Dendritic cell treated with granulocyte-macrophage colony-stimulating factor and Interleukin-4, amounts not matched to agents 40 ng/mL and 50 ng/mL, for 4 days (primary cell): ENCODE data around the gene SAMD9.
A peak's percentile ranks its signal among the peaks of the same experiment; 100 is the strongest.
"Not testable (repeated sequence)": the region's sequence is repeated elsewhere in the genome, so short reads cannot be mapped to it uniquely, and the experiment has no call there.

Source experiments
- H3K27ac Mint-ChIP-seq: one replicate; pipeline ENCODE4 v1.8.0; 2022; ENCODE audit warnings: mild to moderate bottlenecking, mixed read lengths
- H3K27me3 Mint-ChIP-seq: one replicate; pipeline ENCODE4 v1.8.0; 2022; ENCODE audit warnings: mild to moderate bottlenecking, mixed read lengths
- H3K36me3 Mint-ChIP-seq: one replicate; pipeline ENCODE4 v1.8.0; 2022; ENCODE audit warnings: low read depth, mixed read lengths
- H3K4me1 Mint-ChIP-seq: one replicate; pipeline ENCODE4 v1.8.0; 2022; ENCODE audit warnings: low read depth, mixed read lengths
- H3K4me3 Mint-ChIP-seq: one replicate; pipeline ENCODE4 v1.8.0; 2022; ENCODE audit warnings: mild to moderate bottlenecking, moderate library complexity, mixed read lengths
- H3K9me3 Mint-ChIP-seq: one replicate; pipeline ENCODE4 v1.8.0; 2022; ENCODE audit warnings: mixed read lengths
- intact Hi-C: fragments of 100-400 bp; cut with micrococcal nuclease; formaldehyde crosslinking; loops from one replicate; pipeline ENCODE4 v1.15.0; 2022

SAMD9 gene

DNA sequence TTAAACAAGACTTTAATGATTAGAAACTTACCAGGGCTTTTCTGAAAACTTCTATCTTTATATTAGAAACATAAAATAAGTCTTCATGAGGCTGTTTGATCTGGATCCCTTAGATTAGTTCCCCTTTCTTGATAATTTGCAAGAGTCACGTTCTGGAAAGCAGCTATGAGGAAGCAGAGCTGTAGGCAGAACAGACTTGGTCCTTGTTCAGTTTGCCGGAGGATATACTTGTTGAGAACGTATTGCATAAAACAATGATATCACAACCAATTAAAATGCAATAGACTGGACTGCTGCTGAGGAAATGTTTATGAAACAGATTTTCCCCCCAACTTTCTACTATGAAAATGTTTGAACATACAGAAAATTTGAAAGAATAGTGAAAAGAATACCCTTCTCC lies 27.6 kb upstream of the SAMD9 start:
- H3K36me3 Mint-ChIP-seq: peaks cover 14% of the 10 kb centered on the region
- H3K27me3 Mint-ChIP-seq: no peaks in the 10 kb centered on the region
- peak overlapping the region; percentile 90 for H3K27ac Mint-ChIP-seq
- H3K9me3 Mint-ChIP-seq: no peaks in the 10 kb centered on the region
- intact Hi-C loops: loop anchor here (5.0 kb wide), 1 partner anchor 513 kb away; no protein-coding TSS in a partner anchor
- peak overlapping the region; percentile 80 for H3K4me3 Mint-ChIP-seq
- H3K4me1 Mint-ChIP-seq: peaks cover 37% of the 10 kb centered on the region

DNA sequence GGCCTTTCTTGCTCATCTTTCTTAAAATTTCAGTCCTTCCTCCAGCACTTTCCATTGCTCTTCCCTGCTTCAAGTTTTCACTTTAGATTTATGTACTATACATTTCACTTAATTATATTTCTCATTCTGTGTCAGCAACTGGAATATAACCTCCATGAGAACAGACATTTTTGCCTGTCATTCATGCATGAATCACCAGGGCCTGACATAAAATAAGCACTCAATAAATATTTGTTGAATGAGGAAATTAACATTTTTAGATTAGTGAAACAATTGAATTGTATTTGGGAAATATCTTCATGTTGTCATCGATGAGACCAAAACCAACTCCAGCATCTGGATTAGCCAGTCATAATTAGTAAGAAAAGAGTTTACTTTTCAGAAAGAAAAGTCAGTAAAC lies 24.3 kb upstream of the SAMD9 start:
- intact Hi-C loops: no loop called here
- Mint-ChIP-seq H3K4me1 (peaks cover 15% of the 10 kb centered on the region), H3K4me3 (no peak overlapping the region), H3K36me3 (peaks cover 25% of the 10 kb centered on the region), H3K27ac (no peak overlapping the region), H3K9me3 (peaks cover 9% of the 10 kb centered on the region), H3K27me3 (no peaks in the 10 kb centered on the region)

DNA sequence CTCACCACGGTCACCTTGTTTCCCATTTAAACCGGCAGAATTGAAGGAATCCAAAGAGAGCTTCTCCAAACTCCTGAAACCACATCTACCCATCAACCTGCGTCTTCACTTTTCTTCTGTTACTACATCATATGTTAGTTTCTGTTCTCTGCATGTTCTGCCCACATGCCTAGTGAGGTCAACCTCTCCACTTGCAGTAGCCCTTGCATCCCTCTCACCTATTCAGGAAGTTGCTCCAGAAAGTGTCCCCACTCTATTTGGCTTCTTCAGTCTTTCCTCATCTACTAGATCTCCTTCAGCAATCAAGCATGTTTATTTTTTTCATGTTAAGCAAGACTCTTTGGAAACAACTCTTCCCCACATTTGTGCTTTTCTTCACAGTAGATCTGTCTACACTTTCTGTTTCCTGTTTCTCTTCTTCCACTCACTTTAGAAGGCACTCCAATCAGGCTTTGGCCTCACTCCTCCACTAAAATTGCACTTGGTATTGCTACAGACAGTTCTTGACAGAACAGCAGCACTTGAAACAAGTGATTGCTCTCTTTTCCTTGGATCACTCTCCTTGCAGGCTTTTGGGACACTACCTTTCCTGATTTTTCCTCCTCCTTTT lies 22.9 kb upstream of the SAMD9 start:
- intact Hi-C loops: no loop called here
- peaks cover 12% of the 10 kb centered on the region for H3K9me3 Mint-ChIP-seq

DNA sequence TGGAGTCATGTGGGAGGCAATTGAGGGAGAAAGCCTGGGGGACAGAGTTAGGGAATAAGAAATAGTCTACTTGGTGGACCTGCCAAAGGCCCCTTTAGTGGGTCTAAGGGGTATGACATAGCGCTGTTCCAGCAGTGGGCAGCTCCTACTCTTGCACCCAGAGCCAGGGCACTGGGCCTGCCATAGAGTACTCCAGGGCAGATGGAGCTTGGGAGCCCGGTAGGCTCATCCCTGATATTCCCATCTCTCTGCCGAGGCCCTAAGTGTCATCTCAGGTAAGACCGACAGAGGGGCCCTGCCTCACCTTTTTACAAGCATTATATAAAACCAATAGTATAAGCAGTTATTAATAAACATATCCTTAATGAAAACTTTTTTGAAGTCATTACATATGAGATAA lies 20.8 kb upstream of the SAMD9 start:
- Mint-ChIP-seq H3K36me3 (peaks cover 50% of the 10 kb centered on the region), H3K4me1 (peaks cover 6% of the 10 kb centered on the region), H3K9me3 (peaks cover 33% of the 10 kb centered on the region), H3K27me3 (no peaks in the 10 kb centered on the region), H3K4me3 (no peak overlapping the region), H3K27ac (no peak overlapping the region)
- intact Hi-C loops: no loop called here

More for the DNA sequence above, 22.9 kb upstream of the SAMD9 start:
- Mint-ChIP-seq H3K27ac (no peak overlapping the region), H3K36me3 (peaks cover 31% of the 10 kb centered on the region), H3K27me3 (no peaks in the 10 kb centered on the region), H3K4me1 (peaks cover 8% of the 10 kb centered on the region), H3K4me3 (no peak overlapping the region)

DNA sequence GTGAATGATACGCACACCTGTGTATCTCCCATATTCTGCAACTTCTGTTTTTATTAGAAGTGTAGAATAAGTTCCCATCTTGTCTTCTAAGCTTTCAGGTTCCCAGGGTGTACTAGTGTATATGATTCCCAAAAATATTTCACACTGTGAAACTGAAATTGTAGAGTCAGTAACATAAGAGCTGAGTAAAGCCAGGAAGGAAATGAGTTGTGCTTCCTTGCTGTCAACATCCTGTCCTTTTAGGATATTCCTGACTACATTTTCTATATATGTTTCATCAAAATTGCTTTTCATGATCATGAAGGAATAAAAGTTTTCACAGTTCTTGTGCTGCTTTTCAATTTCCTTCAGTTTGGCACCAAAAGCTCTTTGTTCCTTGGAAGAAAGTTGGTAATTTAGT lies 15.2 kb upstream of the SAMD9 start:
- Mint-ChIP-seq H3K9me3 (peaks cover 75% of the 10 kb centered on the region), H3K36me3 (peaks cover 51% of the 10 kb centered on the region), H3K4me3 (no peak overlapping the region), H3K27me3 (no peaks in the 10 kb centered on the region), H3K4me1 (no peaks in the 10 kb centered on the region), H3K27ac (no peak overlapping the region)
- intact Hi-C loops: no loop called here

DNA sequence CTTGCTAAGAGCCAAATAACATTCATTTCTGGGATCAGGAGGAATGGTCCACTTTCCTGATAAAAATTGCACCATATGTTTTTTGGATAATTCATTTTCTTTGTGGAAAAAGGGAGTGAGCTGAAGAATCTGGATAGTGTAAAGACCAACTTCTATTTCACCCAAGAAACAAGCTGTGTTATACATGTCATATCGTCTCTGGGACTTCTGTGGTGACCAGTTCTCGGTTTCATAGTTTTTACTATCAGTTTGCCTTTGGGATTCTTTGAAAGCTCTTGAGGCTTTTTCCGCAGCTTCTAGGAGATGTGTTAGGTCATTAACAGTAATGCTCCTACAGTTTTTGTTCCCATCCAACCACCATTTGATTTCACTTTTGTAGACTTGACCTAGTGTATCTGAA lies 14.4 kb upstream of the SAMD9 start:
- Mint-ChIP-seq H3K4me1 (no peaks in the 10 kb centered on the region), H3K27me3 (no peaks in the 10 kb centered on the region), H3K36me3 (peaks cover 44% of the 10 kb centered on the region), H3K27ac (no peak overlapping the region), H3K9me3 (peaks cover 74% of the 10 kb centered on the region), H3K4me3 (no peak overlapping the region)
- intact Hi-C loops: no loop called here

DNA sequence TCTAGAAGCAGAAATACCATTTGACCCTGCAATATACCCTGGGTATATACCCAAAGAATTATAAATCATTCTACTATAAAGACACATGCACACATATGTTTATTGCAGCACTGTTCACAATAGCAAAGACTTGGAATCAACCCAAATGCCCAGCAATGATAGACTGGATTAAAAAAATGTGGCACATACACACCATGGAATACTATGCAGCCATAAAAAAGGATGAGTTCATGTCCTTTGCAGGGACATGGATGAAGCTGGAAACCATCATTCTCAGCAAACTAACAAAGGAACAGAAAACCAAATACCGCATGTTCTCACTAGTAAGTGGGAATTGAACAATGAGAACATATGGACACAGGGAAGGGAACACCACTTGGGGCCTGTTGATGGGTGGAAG lies 9.2 kb upstream of the SAMD9 start:
- intact Hi-C loops, H3K4me3 Mint-ChIP-seq, H3K36me3 Mint-ChIP-seq, H3K27ac Mint-ChIP-seq, H3K27me3 Mint-ChIP-seq, H3K4me1 Mint-ChIP-seq: not testable (repeated sequence)
- H3K9me3 Mint-ChIP-seq: peaks cover 47% of the 10 kb centered on the region

DNA sequence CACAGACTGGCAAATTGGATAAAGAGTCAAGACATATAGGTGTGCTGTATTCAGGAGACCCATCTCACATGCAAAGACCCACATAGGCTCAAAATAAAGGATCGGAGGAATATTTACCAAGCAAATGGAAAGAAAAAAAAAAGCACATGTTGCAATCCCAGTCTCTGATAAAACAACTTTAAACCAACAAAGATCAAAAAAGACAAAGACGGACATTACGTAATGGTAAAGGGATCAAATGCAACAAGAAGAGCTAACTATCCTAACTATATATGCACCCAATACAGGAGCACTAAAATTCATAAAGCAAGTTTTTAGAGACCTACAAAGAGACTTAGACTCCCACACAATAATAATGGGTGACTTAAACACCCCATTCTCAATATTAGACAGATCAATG lies 5.8 kb upstream of the SAMD9 start:
- H3K27me3 Mint-ChIP-seq, H3K27ac Mint-ChIP-seq, H3K4me3 Mint-ChIP-seq, H3K36me3 Mint-ChIP-seq, intact Hi-C loops: not testable (repeated sequence)
- Mint-ChIP-seq H3K4me1 (peaks cover 24% of the 10 kb centered on the region), H3K9me3 (peaks cover 29% of the 10 kb centered on the region)

DNA sequence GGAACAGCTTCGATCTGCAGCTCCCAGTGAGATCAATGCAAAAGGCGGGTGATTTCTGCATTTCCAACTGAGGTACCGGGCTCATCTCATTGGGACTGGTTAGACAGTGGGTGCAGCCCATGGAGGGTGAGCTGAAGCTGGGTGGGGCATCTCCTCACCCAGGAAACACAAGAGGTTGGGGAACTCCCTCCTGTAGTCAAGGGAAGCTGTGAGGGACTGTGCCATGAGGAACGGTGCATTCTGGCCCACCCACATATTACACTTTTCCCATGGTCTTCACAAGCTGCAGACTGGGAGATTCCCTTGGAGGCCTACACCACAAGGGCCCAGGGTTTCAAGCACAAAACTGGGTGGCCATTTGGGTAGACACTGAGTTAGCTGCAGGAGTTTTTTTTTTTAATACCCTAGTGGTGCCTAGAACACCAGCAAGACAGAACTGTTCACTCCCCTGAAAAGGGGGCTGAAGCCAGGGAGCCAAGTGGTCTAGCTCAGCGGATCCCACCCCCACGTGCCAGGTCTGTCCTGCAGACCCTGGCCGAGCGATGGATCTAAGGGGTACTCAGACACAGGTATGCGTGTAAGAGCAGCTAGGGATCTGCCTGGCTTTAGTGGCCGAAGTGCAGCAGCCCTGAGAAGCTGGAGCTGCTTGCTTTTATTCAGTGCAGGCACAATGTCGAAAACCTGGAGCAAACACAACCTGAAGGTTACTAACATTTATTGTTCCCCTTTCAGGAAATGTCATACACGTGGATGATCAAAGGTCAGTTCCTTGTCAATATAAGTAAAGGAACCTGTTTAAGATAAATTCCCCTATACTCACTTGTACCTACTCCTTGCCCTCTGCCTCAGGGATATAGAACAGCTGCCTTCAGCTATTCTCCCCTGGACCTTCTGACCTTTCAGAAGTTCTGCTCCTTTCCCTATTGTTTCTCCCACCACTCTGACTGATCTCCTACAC lies 3.1 kb upstream of the SAMD9 start:
- H3K27ac Mint-ChIP-seq: no peak overlapping the region
- no peaks in the 10 kb centered on the region for H3K27me3 Mint-ChIP-seq
- peaks cover 29% of the 10 kb centered on the region for H3K9me3 Mint-ChIP-seq
- peaks cover 42% of the 10 kb centered on the region for H3K4me1 Mint-ChIP-seq
- no peak overlapping the region for H3K4me3 Mint-ChIP-seq
- peaks cover 8% of the 10 kb centered on the region for H3K36me3 Mint-ChIP-seq
- intact Hi-C loops: no loop called here

DNA sequence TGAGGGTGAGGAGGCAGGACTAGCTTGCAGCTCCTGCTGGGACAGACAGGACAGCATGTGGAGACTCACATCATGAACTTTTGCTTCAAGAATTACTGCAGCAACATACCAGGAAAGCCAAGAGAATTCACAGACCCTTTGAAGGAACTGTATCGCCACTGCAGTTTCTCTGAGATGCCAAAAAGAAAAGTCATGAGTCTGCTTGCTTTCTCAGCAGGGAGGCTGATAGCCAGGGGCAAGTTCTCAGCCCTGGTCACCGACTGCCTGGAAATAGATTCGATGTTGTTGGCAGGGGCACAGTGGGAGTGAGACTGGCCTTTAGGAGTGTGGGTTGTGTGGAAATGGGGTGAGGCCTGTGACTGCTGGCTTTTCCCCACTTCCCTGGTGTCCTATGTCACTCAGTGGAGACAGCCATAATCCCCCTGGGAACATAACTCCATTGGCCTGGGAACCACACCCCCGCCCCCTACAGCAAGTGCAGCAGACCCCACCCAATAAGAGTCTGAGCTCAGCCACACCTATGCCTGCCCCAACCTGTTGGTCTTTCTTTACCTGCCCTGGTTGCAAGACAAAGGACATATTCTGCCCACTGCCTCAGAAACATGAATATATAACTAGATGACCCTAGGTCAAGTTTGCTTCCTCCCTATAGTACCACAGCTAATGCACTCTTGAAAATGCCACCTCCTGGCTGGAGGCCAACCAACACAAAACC lies 1.6 kb upstream of the SAMD9 start:
- peaks cover 17% of the 10 kb centered on the region for H3K36me3 Mint-ChIP-seq
- intact Hi-C loops: loop anchor here (2.0 to 5.0 kb wide), 2 partner anchors 29 to 113 kb away; partner anchors contain the start of genes SAMD9L and VPS50
- no peak overlapping the region for H3K4me3 Mint-ChIP-seq
- H3K9me3 Mint-ChIP-seq: peaks cover 30% of the 10 kb centered on the region
- peaks cover 53% of the 10 kb centered on the region for H3K4me1 Mint-ChIP-seq
- peak overlapping the region; percentile 49 for H3K27ac Mint-ChIP-seq
- H3K27me3 Mint-ChIP-seq: no peaks in the 10 kb centered on the region

DNA sequence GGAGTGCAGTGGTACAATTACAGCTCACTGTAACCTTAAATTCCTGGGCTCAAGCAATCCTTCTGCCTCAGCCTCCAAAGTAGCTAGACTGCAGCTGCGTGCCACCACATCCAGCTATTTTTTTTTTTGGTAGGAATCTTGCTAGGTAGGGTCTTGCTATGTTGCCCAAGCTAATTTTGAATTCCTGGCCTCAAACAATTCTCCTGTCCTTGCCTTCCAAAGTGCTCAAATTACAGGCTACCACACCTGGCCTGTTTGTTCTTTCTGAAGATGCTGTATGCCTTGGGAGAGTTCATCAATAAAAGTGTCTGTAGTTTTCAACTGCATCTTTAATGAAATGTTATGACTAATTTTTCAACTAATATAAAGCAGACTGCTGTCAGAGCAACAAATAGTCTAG lies 452 bp downstream of the SAMD9 start:
- H3K27ac Mint-ChIP-seq: peak overlapping the region; percentile 73
- peaks cover 37% of the 10 kb centered on the region for H3K36me3 Mint-ChIP-seq
- H3K4me1 Mint-ChIP-seq: peaks cover 54% of the 10 kb centered on the region
- intact Hi-C loops: loop anchor here (5.0 kb wide), 1 partner anchor 115 kb away; the partner anchor contains the start of gene VPS50
- no peaks in the 10 kb centered on the region for H3K27me3 Mint-ChIP-seq
- peaks cover 30% of the 10 kb centered on the region for H3K9me3 Mint-ChIP-seq
- peak overlapping the region; percentile 81 for H3K4me3 Mint-ChIP-seq

DNA sequence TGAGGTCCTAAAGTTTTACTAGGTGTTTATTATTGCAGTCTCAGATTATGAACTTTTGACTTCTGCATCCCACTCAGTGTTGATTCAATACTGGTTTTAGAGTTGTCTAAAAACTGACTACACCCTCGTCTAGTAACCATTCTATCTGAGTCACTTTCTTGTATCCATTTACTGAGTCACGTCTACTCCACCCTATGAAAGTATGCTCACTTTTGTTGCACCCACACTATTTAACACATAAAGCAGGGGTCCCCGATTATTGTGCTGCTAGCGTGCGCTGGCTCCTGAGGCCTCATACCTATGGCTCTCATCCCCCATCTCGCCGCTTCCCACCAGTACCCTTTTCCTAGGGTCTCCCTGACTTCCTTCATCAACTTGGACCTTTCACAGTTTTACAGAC lies 2.0 kb downstream of the SAMD9 start:
- Mint-ChIP-seq H3K4me3 (peak overlapping the region; percentile 24), H3K9me3 (peaks cover 42% of the 10 kb centered on the region), H3K27me3 (no peaks in the 10 kb centered on the region), H3K36me3 (peaks cover 52% of the 10 kb centered on the region), H3K27ac (no peak overlapping the region), H3K4me1 (peaks cover 50% of the 10 kb centered on the region)
- intact Hi-C loops: loop anchor here (5.0 kb wide), 1 partner anchor 117 kb away; the partner anchor contains the start of gene VPS50

DNA sequence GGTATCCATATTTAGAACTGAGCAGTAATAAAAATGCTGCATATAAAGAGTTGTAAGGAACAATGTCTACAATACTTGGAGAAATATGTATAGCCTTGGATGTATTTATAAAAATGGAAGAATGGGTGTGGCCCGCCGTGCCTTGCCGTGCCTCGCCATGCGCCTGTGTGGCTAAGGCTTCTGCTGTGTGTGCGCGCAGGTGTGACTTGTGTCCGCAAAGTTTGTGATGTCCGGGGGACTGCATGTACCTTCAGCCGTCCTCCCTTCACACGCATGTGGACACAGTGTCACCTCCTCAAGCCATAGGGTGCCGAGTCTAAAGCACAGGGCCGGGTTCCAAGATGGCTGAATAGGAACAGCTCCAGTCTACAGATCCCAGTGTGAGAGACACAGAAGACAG lies 9.8 kb downstream of the SAMD9 start:
- Mint-ChIP-seq H3K4me3 (no peak overlapping the region), H3K36me3 (peaks cover 97% of the 10 kb centered on the region), H3K4me1 (no peaks in the 10 kb centered on the region), H3K9me3 (peaks cover 97% of the 10 kb centered on the region), H3K27ac (no peak overlapping the region), H3K27me3 (no peaks in the 10 kb centered on the region)
- intact Hi-C loops: no loop called here

DNA sequence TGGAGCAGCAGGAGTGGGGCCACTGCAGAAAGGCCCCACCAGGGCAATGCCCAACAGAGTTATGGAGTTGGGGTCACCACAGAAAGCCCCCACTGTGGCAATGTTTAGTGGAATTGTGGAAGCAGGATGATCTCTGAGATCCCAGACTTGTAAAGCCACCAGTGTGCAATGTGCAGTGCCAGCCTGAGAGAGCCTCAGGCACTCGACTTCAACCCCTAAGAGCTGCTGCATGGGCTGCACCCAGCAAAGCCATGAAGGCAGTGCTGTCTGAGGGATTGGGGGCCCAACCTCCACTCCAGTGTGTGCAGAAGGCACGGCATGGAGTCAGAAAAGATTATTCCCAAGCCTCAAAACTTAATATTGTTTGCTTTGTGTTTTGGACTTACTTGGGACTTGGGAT lies 20.4 kb downstream of the SAMD9 start:
- peaks cover 1% of the 10 kb centered on the region for H3K36me3 Mint-ChIP-seq
- H3K27ac Mint-ChIP-seq: no peak overlapping the region
- H3K4me1 Mint-ChIP-seq: no peaks in the 10 kb centered on the region
- intact Hi-C loops: no loop called here
- no peak overlapping the region for H3K4me3 Mint-ChIP-seq
- H3K9me3 Mint-ChIP-seq: peaks cover 37% of the 10 kb centered on the region
- H3K27me3 Mint-ChIP-seq: no peaks in the 10 kb centered on the region
